H1 (cell line): ENCODE results near the gene CERCAM. TPM values are rescaled to one million over a fixed set of nuclear protein-coding genes. Genes with fewer than 3 reads are reported as not detected.

Source experiments
- CTCF ChIA-PET: fragments of 300-600 bp; sonication (Branson Sonifier 250); formaldehyde crosslinking; loops from one replicate; lab custom pipeline; 2021; ENCODE audit not compliant: partially characterized antibody; lab: Charles Lee
- POLR2A ChIA-PET: fragments of 300-600 bp; sonication (Branson Sonifier 250); formaldehyde crosslinking; loops from one replicate; lab custom pipeline; 2021; ENCODE audit warnings: inconsistent platforms; ENCODE audit not compliant: partially characterized antibody; lab: Charles Lee
- DNase-seq, 2 experiments: peaks; one replicate each; pipeline versions ENCODE4 v3.0.0 to v3.0.0-alpha.2; 2010 to 2022; ENCODE audit warnings: low spot score in 2 of 2, low read depth in 1 of 2, mixed read lengths in 1 of 2
- FAIRE-seq: peaks from 2 replicates; lab custom pipeline; 2011; peaks lifted over from hg19 to GRCh38; lab: Jason Lieb, UNC
- H2AFZ ChIP-seq: 2 replicates; pipeline ENCODE4 v1.8.1; 2012; ENCODE audit warnings: low read length, inconsistent platforms
- H2AK5ac ChIP-seq: 2 replicates; pipeline ENCODE4 v1.6.1; 2013; ENCODE audit warnings: low read depth, low read length
- H2BK120ac ChIP-seq: replicated peaks from 2 replicates; pipeline ENCODE3; 2013; ENCODE audit warnings: low read depth, low read length, inconsistent platforms
- H2BK12ac ChIP-seq: 2 replicates; pipeline ENCODE4 v1.6.1; 2013; ENCODE audit warnings: low read depth, low read length
- H2BK15ac ChIP-seq: 2 replicates; pipeline ENCODE4 v1.6.1; 2013; ENCODE audit warnings: low read length
- H2BK20ac ChIP-seq: 2 replicates; pipeline ENCODE4 v1.6.1; 2013; ENCODE audit warnings: low read length
- H2BK5ac ChIP-seq: 2 replicates; pipeline ENCODE4 v1.6.1; 2013; ENCODE audit warnings: low read depth, low read length
- H3K14ac ChIP-seq: 2 replicates; pipeline ENCODE4 v1.6.1; 2013; ENCODE audit warnings: inconsistent platforms; ENCODE audit not compliant: insufficient read length
- H3K18ac ChIP-seq: 2 replicates; pipeline ENCODE4 v1.6.1; 2013; ENCODE audit warnings: low read length; ENCODE audit errors: extremely low read depth
- H3K23ac ChIP-seq: 2 replicates; pipeline ENCODE4 v1.6.1; 2013; ENCODE audit warnings: inconsistent platforms; ENCODE audit not compliant: insufficient read length
- H3K23me2 ChIP-seq: 2 replicates; pipeline ENCODE4 v1.6.1; 2013; ENCODE audit warnings: low read depth, low read length
- H3K27ac ChIP-seq: 2 replicates; pipeline ENCODE4 v1.6.1; 2011; ENCODE audit warnings: low read depth, low read length, inconsistent platforms
- H3K27me3 ChIP-seq, 4 experiments: replicated peaks in 1 of 4; 1 replicate in 1 of 4; 2 replicates in 3 of 4; pipeline versions ENCODE4 v1.6.1 to v1.8.1; 2011 to 2013; ENCODE audit warnings: low read length in 3 of 4, mild to moderate bottlenecking in 3 of 4, inconsistent platforms in 2 of 4, mixed read lengths in 2 of 4, moderate library complexity in 1 of 4; ENCODE audit not compliant: control insufficient read depth in 3 of 4, insufficient read depth in 3 of 4; ENCODE audit errors: extremely low read depth in 1 of 4
- H3K36me3 ChIP-seq, 4 experiments: 2 replicates each; pipeline versions ENCODE4 v1.6.1 to v1.8.1; 2011 to 2013; ENCODE audit warnings: mild to moderate bottlenecking in 4 of 4, low read length in 3 of 4, moderate library complexity in 2 of 4, control low read depth in 1 of 4, inconsistent platforms in 1 of 4; ENCODE audit not compliant: insufficient read depth in 4 of 4, control insufficient read depth in 2 of 4
- H3K4ac ChIP-seq: replicated peaks from 2 replicates; pipeline ENCODE3; 2013; ENCODE audit warnings: low read length, low read depth, mixed read lengths, inconsistent platforms; ENCODE audit not compliant: insufficient read length
- H3K4me1 ChIP-seq, 4 experiments: replicated peaks in 1 of 4; 1 replicate in 1 of 4; 2 replicates in 3 of 4; pipeline versions ENCODE4 v1.6.1 to v1.8.1; 2011 to 2013; ENCODE audit warnings: low read length in 3 of 4, inconsistent platforms in 2 of 4, mixed read lengths in 1 of 4; ENCODE audit not compliant: insufficient read depth in 4 of 4, control insufficient read depth in 3 of 4
- H3K4me2 ChIP-seq, 2 experiments: 2 replicates each; pipeline versions ENCODE4 v1.6.1 to v1.8.1; 2011 to 2013; ENCODE audit warnings: low read depth in 2 of 2, low read length in 2 of 2, control low read depth in 1 of 2, inconsistent platforms in 1 of 2, mild to moderate bottlenecking in 1 of 2; ENCODE audit not compliant: insufficient read depth in 1 of 2
- H3K4me3 ChIP-seq, 4 experiments: fragments of 200-600, 300-600 bp in 1 of 4; sonication (generic), shearing (Covaris generic), sonication (Bioruptor Twin) in 1 of 4; 2 replicates each; pipeline versions ENCODE4 v1.5.1 to v1.8.1; 2011 to 2016; ENCODE audit warnings: low read length in 4 of 4, low read depth in 3 of 4, control low read depth in 2 of 4, inconsistent platforms in 2 of 4, mild to moderate bottlenecking in 2 of 4, mixed read lengths in 1 of 4, moderate library complexity in 1 of 4; ENCODE audit not compliant: insufficient read depth in 2 of 4; ENCODE audit errors: extremely low read depth in 1 of 4
- H3K56ac ChIP-seq: replicated peaks from 2 replicates; pipeline ENCODE3; 2013; ENCODE audit warnings: low read depth, mild to moderate bottlenecking, mixed read lengths, low read length, inconsistent platforms; ENCODE audit not compliant: insufficient read length
- H3K79me1 ChIP-seq: 2 replicates; pipeline ENCODE4 v1.6.1; 2013; ENCODE audit warnings: low read depth, low read length, control low read depth
- H3K79me2 ChIP-seq, 2 experiments: 2 replicates each; pipeline versions ENCODE4 v1.6.1 to v1.8.1; 2012 to 2013; ENCODE audit warnings: low read length in 2 of 2, mild to moderate bottlenecking in 2 of 2, inconsistent platforms in 1 of 2; ENCODE audit not compliant: insufficient read depth in 2 of 2, control insufficient read depth in 1 of 2
- H3K9ac ChIP-seq, 4 experiments: replicated peaks in 1 of 4; 1 replicate in 1 of 4; 2 replicates in 3 of 4; pipeline versions ENCODE4 v1.6.1 to v1.8.1; 2011 to 2013; ENCODE audit warnings: low read depth in 3 of 4, low read length in 3 of 4, control low read depth in 2 of 4, mild to moderate bottlenecking in 2 of 4, moderate library complexity in 2 of 4, inconsistent platforms in 1 of 4; ENCODE audit errors: extremely low read depth in 1 of 4
- H3K9me3 ChIP-seq, 2 experiments: 2 replicates each; pipeline versions ENCODE4 v1.6.1 to v1.8.1; 2012 to 2013; ENCODE audit warnings: mild to moderate bottlenecking in 2 of 2, moderate library complexity in 2 of 2, control low read depth in 1 of 2, inconsistent platforms in 1 of 2, low read depth in 1 of 2, low read length in 1 of 2, mixed read lengths in 1 of 2; ENCODE audit not compliant: insufficient read depth in 2 of 2
- H4K20me1 ChIP-seq, 2 experiments: replicated peaks in 1 of 2; 2 replicates each; pipeline versions ENCODE3 to v1.8.1; 2011 to 2013; ENCODE audit warnings: inconsistent platforms in 2 of 2, low read length in 2 of 2, mild to moderate bottlenecking in 1 of 2; ENCODE audit not compliant: insufficient read depth in 2 of 2, control insufficient read depth in 1 of 2
- H4K5ac ChIP-seq: 2 replicates; pipeline ENCODE4 v1.6.1; 2013; ENCODE audit warnings: low read length, low read depth, mixed read lengths, inconsistent platforms; ENCODE audit not compliant: insufficient read length
- H4K8ac ChIP-seq: 2 replicates; pipeline ENCODE4 v1.8.0; 2013; ENCODE audit warnings: mild to moderate bottlenecking, moderate library complexity, low read length, inconsistent platforms; ENCODE audit not compliant: insufficient read depth; ENCODE audit errors: extremely low read depth
- H4K91ac ChIP-seq: replicated peaks from 2 replicates; pipeline ENCODE3; 2013; ENCODE audit warnings: low read length, mixed read lengths, inconsistent platforms; ENCODE audit not compliant: insufficient read length
- BCL11A ChIP-seq, 2 experiments: IDR thresholded peaks; one replicate each; pipeline ENCODE4 v1.6.1; 2011; ENCODE audit warnings: low read depth in 2 of 2, low read length in 2 of 2, mild to moderate bottlenecking in 2 of 2
- BRCA1 ChIP-seq: IDR thresholded peaks from 2 replicates; pipeline ENCODE4 v1.6.1; 2012; ENCODE audit warnings: low read depth, low read length, improper control_type of control experiment
- CHD1 ChIP-seq: IDR thresholded peaks from 2 replicates; pipeline ENCODE4 v1.6.1; 2012; ENCODE audit warnings: low read depth, low read length, improper control_type of control experiment
- RAD21 ChIP-seq, 2 experiments: IDR thresholded peaks in 1 of 2; conservative IDR thresholded peaks in 1 of 2; 2 replicates each; pipeline ENCODE4 v1.6.1; 2011; ENCODE audit warnings: low read depth in 2 of 2, low read length in 2 of 2, improper control_type of control experiment in 1 of 2, inconsistent platforms in 1 of 2, mild to moderate bottlenecking in 1 of 2, moderate library complexity in 1 of 2
- RNF2 ChIP-seq: fragments of 200-900, 300-1000 bp; sonication (generic); IDR thresholded peaks from 2 replicates; pipeline ENCODE4 v1.7.1; 2016; ENCODE audit warnings: borderline replicate concordance, low read depth, mild to moderate bottlenecking, antibody characterized with exemption, low read length; ENCODE audit not compliant: poor library complexity, severe bottlenecking; ENCODE audit errors: missing control alignments
- TAF1 ChIP-seq: IDR thresholded peaks from 2 replicates; pipeline ENCODE4 v1.6.1; 2011; ENCODE audit warnings: mild to moderate bottlenecking, low read depth, low read length
- TAF7 ChIP-seq: optimal IDR thresholded peaks from 2 replicates; pipeline ENCODE3; 2011; ENCODE audit warnings: low read depth, mild to moderate bottlenecking, inconsistent platforms, low read length, moderate library complexity, borderline replicate concordance
- YY1 ChIP-seq: IDR thresholded peaks from 2 replicates; pipeline ENCODE4 v1.6.1; 2011; ENCODE audit warnings: low read depth, mild to moderate bottlenecking, low read length
- WGBS, 2 experiments: shearing (Covaris generic) in 1 of 2; methylation state at CpG; one replicate each; pipeline versions ENCODE4 v1.1.6 to v1.1.7; 2013 to 2015; ENCODE audit warnings: low lambda C conversion rate in 2 of 2, mixed read lengths in 2 of 2, inconsistent platforms in 1 of 2, low coverage in 1 of 2, missing lambda C conversion rate in 1 of 2; ENCODE audit not compliant: insufficient replicate concordance in 2 of 2, insufficient coverage in 1 of 2, insufficient read length in 1 of 2; ENCODE audit errors: extremely low coverage in 1 of 2, missing lambda C conversion rate in 1 of 2; 5-methylcytosine and 5-hydroxymethylcytosine counted together
- polyA plus RNA-seq, 7 experiments: library from polyadenylated mRNA; depleted of rRNA in 3 of 7; stranded (reverse) in 5 of 7; unstranded in 2 of 7; fragments of >200 nt in 5 of 7; fragments of 200-250 nt in 2 of 7; gene quantifications; 1 replicate in 5 of 7; 2 replicates in 1 of 7; 4 replicates in 1 of 7; pipeline versions ENCODE4 v1.2.1 to v1.2.3, GENCODE V29; 2011 to 2013; ENCODE audit warnings: missing spikeins in 2 of 7, mixed read lengths in 2 of 7
- total RNA-seq: library from RNA; stranded (reverse); fragmentation: NEBNext Ultra II Directional; extraction: Animal tissue kit (Norgen Biotek cat#: 25700); gene quantifications from 2 replicates; pipeline ENCODE4 v1.2.1, GENCODE V29; 2021

CERCAM gene
- total and polyA plus RNA-seq, 2 of the 8 experiments (the other 6 are each of a cell fraction or from before 2014, with no cell fraction given) = 3.1 to 5.2 TPM

DNA sequence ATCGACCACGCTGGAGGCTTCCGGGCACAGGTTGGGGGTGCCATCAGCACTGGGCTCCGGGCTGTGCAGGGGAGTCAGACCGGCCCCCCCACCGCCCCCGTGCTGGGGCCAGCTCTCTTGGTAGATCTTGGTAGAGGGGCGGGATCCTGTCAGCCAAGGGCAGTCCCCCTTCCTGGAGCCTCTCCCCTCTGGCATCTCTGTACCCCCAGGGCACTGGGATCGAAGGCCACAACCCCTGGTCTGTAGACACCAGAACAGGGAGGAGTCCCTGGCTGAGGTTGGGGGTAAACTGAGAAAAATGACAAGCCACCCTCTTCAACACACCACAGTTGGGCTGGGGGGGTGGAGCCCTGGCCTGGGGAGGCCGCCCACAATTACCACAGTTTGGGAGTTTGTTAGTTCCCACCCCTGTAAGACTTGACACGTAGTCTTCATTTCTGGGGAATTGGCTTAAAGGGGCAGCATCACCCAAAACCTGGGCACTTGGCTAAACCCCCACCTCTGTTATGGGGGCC, 882 bp downstream of the CERCAM start:
- Histone ChIP-seq H3K23ac (no peak overlapping the region), H3K27me3 (peaks cover 5 to 41% (median 31%) of the 10 kb centered on the region in 4 experiments; a peak in 6 of 7 replicates), H3K4ac (no peak overlapping the region), H2BK5ac (no peak overlapping the region), H3K4me1 (peaks cover 2 to 10% (median 5%) of the 10 kb centered on the region in 4 experiments; a peak in 5 of 7 replicates), H3K79me2 (no peaks in the 10 kb centered on the region), H3K9me3 (no peaks in the 10 kb centered on the region), H3K79me1 (no peaks in the 10 kb centered on the region), H3K4me3 (peak overlapping the region in 3 of 4 experiments; percentile 58 to 89 (median 61); a peak in 6 of 8 replicates), H2BK120ac (no peak overlapping the region), H3K14ac (no peak overlapping the region), H2BK12ac (no peak overlapping the region), H4K91ac (no peak overlapping the region), H3K23me2 (peaks cover 6% of the 10 kb centered on the region; the same call in 1 of the 2 replicates), H4K5ac (no peak overlapping the region), H3K56ac (no peak overlapping the region), H2BK20ac (no peak overlapping the region), H3K36me3 (no peaks in the 10 kb centered on the region), H3K4me2 (peak overlapping the region; percentile 63 to 83), H2BK15ac (no peak overlapping the region), H4K20me1 (no peaks in the 10 kb centered on the region), H2AFZ (no peak overlapping the region), H2AK5ac (no peak overlapping the region), H3K27ac (no peak overlapping the region), H4K8ac (no peak overlapping the region), H3K18ac (no peak overlapping the region), H3K9ac (no peak overlapping the region)
- POLR2A ChIA-PET = interaction anchor here (2.8 kb wide), 1 partner anchor 38 kb away, joined by 8 read pairs; no protein-coding TSS in a partner anchor
- TF ChIP-seq TAF1 = no peak
- TF ChIP-seq RNF2 = no peak
- TF ChIP-seq CHD1 = no peak
- no peak for TF ChIP-seq YY1
- TF ChIP-seq RAD21 (IDR thresholded peaks at IDR 0.05 in 1 of 2, conservative IDR thresholded peaks at IDR 0.05 in 1 of 2; ENCODE audit: low read depth in 2 of 2, low read length in 2 of 2) = no peak
- no peak for TF ChIP-seq TAF7
- TF ChIP-seq BCL11A (IDR thresholded peaks at IDR 0.05; ENCODE audit: low read depth in 2 of 2, low read length in 2 of 2) = no peak
- no peak for TF ChIP-seq BRCA1
- FAIRE-seq = no peak
- DNase-seq = peak in 1 of 2 experiments; percentile 57
- 64% methylated on average over 7 of the region's 11 CpGs; no CpG with 5 or more reads in 1 of the 2 experiments for WGBS, 2 experiments
- CTCF ChIA-PET = interaction anchor here (0.6 to 5.9 kb wide), 6 partner anchors 9 to 1905 kb away, joined by 3 to 40 read pairs (median 8); no protein-coding TSS in a partner anchor
